GM21825 (cell line): ENCODE data around the gene ZNF48.

Source experiments
- ATAC-seq: cut with Tn5 transposase; IDR thresholded peaks from one replicate; pipeline ENCODE4 v1.9.1; 2021; ENCODE audit warnings: mild to moderate bottlenecking, moderate library complexity; ENCODE audit not compliant: unreplicated experiment

ZNF48 gene

DNA sequence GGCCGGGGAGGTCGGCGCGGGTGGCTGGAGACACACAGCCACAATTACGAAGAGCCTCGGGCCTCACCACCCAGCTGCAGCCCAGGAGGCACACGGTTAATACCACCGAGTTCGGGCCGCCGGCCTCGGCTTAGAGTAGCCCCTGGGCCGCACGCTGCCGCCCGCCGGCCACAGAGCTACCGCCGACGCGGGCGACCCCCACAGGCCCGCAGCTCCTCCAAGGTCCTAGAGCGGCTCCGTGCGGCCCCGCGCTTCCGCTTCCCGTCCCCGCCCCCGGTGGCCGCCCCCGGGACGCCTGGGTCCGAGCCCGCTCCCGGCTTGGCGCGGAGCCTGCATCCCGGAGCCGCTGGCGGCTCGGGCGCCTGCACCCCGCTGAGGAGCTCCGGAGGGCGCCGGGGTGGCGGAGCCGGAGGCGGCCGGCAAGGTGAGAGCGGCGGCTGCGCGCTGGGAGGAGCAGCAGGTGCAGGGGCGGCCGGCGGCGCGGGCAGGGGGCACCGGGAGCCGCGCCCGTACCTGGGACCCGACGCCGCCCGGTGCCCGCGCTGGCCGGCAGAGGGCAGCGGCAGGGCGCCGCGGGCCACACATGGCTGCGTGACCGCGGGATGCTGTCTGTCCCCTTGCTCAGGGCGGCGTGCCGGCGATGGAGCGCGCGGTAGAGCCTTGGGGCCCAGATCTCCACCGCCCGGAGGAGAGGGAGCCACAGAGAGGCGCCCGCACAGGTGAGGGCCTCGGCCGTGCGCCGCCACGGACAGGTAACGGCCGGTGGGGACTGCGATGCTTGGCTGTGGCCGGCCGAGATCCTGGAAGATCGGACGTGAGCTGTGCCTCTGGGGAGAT, at the start of gene ZNF48:
Gene ZNF48, plus strand, starts transcription at position 266 of the 837 bp plus-strand sequence. Its CDS starts 375 bp downstream, at position 641.
- peak; percentile 58 for ATAC-seq

- ATAC-seq, result no peak
Observed at GRCh38 chr16:30346286-30346685, 48.9 kb upstream of the ZNF48 start.

GRCh38 chr16:30348113-30348512, 47.1 kb upstream of the ZNF48 start:
- no peak for ATAC-seq

GRCh38 chr16:30348929-30349328, 46.3 kb upstream of the ZNF48 start:
- no peak for ATAC-seq

- ATAC-seq, result no peak
Observed at GRCh38 chr16:30349675-30350074, 45.5 kb upstream of the ZNF48 start.

DNA sequence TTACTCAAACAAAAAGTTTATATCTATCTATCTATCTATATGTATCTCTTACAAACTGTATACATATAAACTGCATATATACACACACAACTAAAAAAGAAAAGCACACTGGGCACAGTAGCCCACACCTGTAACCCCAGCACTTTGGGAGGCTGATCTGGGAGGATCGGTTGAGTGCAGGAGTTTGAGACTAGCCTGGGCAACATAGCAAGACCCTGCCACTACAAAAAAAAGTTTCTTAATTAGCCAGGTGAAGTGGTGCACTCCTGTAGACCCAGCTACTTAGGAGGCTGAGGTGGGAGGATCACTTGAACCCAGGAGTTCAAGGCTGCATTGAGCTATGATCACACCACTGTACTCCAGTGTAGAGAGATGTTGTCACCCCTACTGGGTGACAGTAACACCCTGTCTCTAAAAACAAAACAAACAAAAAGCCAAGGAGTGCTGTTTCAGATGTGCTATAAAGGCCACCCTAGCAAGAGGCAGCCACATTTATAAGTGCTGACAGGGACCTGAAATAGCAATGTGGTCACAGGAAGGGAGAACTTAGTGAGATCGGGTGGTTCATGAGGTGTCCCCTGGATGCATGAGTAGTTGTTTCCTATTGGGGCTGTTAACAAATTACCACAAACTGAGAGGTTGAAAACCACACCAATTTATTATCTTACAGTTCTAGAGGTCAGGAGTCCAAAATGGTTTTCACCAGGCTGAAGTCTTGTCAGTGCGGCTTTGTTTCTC, 44.9 kb upstream of the ZNF48 start:
- ATAC-seq, result no peak

- no peak for ATAC-seq
Observed at GRCh38 chr16:30351001-30351441, 44.2 kb upstream of the ZNF48 start.

GRCh38 chr16:30351586-30352419, 43.4 kb upstream of the ZNF48 start:
- ATAC-seq, result no peak

DNA sequence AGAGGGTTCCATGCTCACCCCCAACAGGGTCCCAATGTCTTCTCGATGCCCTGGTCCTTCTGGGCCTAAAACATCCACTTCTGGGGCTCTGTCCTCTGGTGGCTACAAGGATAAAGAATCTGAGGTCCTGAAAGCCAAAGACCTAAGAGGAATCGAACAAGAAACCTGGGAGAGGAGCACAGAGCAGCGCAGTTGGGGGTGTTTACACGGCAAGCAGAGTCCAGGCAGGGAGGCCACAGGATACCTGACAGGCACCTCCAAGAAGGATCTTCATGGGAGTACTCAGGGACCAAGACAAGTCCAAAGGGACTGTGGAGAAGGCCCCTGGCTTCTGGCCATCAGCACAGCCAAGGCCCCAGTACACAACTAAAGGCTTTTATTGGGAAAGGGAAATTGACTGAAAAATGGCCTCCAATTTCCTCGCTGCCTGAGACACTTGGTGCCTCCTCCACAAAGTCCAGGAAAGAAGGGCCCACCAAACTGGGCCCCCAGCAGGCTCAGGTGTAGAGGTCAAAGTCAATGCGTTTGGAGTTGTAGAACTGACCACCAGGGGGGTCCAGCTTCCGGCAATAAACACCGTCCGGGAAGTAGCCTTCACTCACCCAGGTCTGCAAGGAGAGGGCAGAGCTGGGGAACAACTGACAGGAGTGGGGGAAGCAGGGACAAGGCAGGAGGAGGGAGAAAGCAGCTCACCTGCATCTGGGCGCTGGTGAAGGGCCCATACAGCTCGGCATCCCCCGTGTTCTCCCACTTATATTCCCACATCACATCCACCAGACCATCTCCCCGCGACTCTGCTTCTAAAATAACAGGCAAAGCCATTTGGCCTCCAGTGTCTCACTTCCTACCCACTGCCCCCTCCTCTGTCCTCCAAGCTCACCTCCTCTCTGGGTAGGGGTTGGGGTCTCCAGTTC, 42.5 kb upstream of the ZNF48 start:
- no peak for ATAC-seq

- ATAC-seq, result no peak
Observed at GRCh38 chr16:30353438-30354129, 41.6 kb upstream of the ZNF48 start.

GRCh38 chr16:30354423-30355143, 40.6 kb upstream of the ZNF48 start:
- no peak for ATAC-seq

DNA sequence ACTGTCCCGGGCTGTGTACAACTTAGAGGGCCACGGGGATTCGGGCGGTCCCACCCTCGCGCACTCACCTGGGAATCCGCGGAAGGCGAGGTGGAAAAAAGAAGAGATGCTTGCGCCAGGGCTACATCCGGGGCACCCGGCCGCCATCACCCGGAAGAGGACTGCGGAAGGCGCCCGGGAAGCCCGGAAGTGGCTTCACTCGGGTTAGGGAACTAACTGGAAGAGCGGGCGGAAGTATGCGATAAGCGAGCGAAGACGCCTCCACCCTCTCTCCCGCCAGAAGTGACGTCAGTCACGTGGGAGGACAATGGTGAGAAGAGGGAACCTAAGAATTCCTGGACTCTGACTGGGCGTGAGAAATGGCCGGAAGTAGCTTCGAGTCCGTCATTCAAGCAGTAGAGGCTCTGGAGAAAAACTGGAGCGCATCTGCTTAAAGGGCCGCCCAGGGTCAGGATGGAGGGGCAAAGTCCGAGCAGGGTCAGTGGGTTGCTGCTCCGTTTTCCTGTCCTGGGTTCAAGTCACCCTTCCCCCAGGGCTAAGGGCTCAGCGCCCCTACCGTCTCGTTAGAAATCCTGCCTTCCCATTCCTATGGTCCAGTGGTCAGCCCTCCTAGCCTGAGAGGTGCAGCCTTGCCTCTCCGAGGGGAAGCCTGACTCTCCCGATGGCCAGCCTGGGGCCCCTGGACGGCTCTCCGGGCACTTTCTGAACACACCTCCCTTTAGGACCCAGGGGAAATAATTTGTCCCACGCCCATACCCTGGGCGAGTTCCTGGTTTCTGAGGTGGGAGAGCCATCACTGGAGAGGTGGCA, 39.9 kb upstream of the ZNF48 start, which contains the start of gene CD2BP2:
Gene CD2BP2, minus strand, starts transcription at position 165 of the 810 bp plus-strand sequence. CDS start 627 bp downstream, outside the sequence.
- ATAC-seq, result peak; percentile 51

GRCh38 chr16:30355954-30356308, 39.3 kb upstream of the ZNF48 start:
- no peak for ATAC-seq

DNA sequence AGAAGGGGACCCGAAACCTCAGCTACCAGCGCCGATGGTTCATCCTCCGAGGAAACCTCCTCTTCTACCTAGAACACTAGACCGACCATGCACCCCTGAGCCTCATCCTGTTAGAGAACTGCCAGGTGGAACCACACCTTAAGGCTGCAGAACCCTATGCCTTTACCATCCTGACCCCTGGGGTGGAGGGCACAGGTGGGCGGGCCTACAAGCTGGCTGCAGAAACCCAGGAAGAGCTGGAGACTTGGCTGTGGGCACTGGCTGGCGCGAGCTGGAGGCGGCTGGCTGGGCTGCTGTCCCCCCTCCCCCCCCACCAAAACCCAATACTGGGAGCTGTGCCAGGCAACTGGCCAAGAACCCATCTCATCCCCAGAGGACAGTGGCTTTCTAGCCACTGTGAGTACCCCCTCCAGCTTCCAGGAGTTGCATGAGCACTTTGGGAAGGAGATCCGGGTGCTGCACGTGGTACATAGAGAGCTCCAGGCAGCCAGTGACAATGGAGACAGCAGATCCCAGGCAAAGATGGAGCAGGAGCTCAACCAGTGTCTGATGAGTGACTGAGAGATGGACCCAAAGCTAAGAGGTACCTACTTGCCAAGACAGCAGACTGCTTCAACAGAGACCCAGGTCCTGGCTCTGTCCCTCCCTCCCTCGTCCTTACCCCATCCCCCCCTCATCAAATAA, 38.7 kb upstream of the ZNF48 start:
- no peak for ATAC-seq

DNA sequence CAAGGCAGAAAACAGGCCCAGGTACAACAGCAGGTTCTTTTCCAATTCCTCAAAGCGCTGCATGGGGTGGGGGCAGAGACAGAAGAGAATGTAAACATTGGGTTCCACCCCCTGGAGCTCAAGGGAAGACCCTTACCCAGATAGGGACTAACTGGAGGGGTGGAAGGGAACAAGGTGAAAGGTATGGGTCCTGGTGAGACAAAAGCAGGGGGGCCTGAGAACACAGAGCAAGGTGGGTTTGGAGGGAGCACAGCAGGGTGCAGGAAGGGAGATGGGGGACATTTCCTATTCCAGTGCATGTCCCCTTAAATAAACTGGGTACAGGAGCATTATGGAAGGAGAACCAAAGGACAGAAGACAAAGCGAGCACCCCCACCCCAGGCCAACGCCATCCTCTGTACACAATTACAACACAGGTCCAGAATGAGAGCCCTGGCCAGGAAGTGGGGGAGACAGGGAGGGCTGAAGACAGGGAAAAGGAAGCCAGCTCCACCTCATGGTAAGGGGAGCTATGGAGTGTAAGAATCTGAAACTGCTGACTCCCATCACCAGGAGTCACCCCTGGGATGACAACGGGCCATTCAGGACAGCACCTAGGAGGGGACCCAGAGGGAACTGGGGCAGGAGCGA, 38.0 kb upstream of the ZNF48 start:
- no peak for ATAC-seq

GRCh38 chr16:30357715-30358576, 37.3 kb upstream of the ZNF48 start:
- ATAC-seq, result no peak
